T follicular helper cell (primary cell): ENCODE data around the gene CD164.

Experiments
- DNase-seq: peaks from one replicate; pipeline ENCODE4 v3.0.0-alpha.2; 2020; ENCODE audit warnings: low read depth
- total RNA-seq, 2 experiments: gene quantifications; one replicate each; lab custom pipeline; 2026; lab: John Stamatoyannopoulos, UW

CD164 gene
- 216 to 283 reads per million in 2 experiments for total RNA-seq

- peak; percentile 95 for DNase-seq
Observed at GRCh38 chr6:109381747-109382575, at the start of gene CD164. Gene CD164 (minus strand): TSS chr6:109382467. CDS start chr6:109382378, 89 bp downstream.

GRCh38 chr6:109429496-109429895 lies 47.2 kb upstream of the CD164 start:
- no peak for DNase-seq

- no peak for DNase-seq
Observed at GRCh38 chr6:109428889-109429477, 46.7 kb upstream of the CD164 start.

GRCh38 chr6:109424946-109425345 lies 42.7 kb upstream of the CD164 start:
- no peak for DNase-seq

- no peak for DNase-seq
Observed at GRCh38 chr6:109421184-109421583, 38.9 kb upstream of the CD164 start.

GRCh38 chr6:109420751-109421150 lies 38.5 kb upstream of the CD164 start:
- no peak for DNase-seq

- no peak for DNase-seq
Observed at GRCh38 chr6:109417646-109418045, 35.4 kb upstream of the CD164 start.

- DNase-seq: no peak
Observed at GRCh38 chr6:109411034-109411433, 28.8 kb upstream of the CD164 start.

- DNase-seq: no peak
Observed at GRCh38 chr6:109406196-109406595, 23.9 kb upstream of the CD164 start.

GRCh38 chr6:109397020-109397419 lies 14.8 kb upstream of the CD164 start:
- DNase-seq: no peak

GRCh38 chr6:109396046-109396718 lies 13.9 kb upstream of the CD164 start:
- DNase-seq: no peak

- DNase-seq: no peak
Observed at GRCh38 chr6:109393886-109394281, 11.6 kb upstream of the CD164 start.

GRCh38 chr6:109393157-109393885 lies 11.1 kb upstream of the CD164 start:
- no peak for DNase-seq

- no peak for DNase-seq
Observed at GRCh38 chr6:109389650-109390274, 7.5 kb upstream of the CD164 start.

GRCh38 chr6:109388265-109388664 lies 6.0 kb upstream of the CD164 start:
- no peak for DNase-seq

- no peak for DNase-seq
Observed at GRCh38 chr6:109383438-109383940, 1.2 kb upstream of the CD164 start.

- DNase-seq: peak; percentile 88
Observed at GRCh38 chr6:109382576-109383437, 540 bp upstream of the CD164 start.

GRCh38 chr6:109381061-109381746 lies 1.1 kb downstream of the CD164 start:
- no peak for DNase-seq

GRCh38 chr6:109379711-109380110 lies 2.6 kb downstream of the CD164 start:
- no peak for DNase-seq

- no peak for DNase-seq
Observed at GRCh38 chr6:109377717-109378116, 4.5 kb downstream of the CD164 start.
